Measurements from ENCODE around the gene SYDE2. TPM values are rescaled to one million over a fixed set of nuclear protein-coding genes. Genes with fewer than 3 reads are reported as not detected.

The SYDE2 gene
- total RNA-seq, 2 donors from 2014 or later, result 11.0 to 14.1 TPM

GRCh38 chr1:85168884-85169283 lies 31.9 kb downstream of the SYDE2 start:
- Mint-ChIP-seq H3K27ac (no peak overlapping the region), H3K9me3 (no peaks in the 10 kb centered on the region), H3K27me3 (ENCODE audit: insufficient read depth) (no peaks in the 10 kb centered on the region), H3K36me3 (ENCODE audit: low read depth) (peaks cover 5% of the 10 kb centered on the region), H3K4me1 (no peaks in the 10 kb centered on the region), H3K4me3 (no peak overlapping the region)
- TF ChIP-seq, protein P1, sequence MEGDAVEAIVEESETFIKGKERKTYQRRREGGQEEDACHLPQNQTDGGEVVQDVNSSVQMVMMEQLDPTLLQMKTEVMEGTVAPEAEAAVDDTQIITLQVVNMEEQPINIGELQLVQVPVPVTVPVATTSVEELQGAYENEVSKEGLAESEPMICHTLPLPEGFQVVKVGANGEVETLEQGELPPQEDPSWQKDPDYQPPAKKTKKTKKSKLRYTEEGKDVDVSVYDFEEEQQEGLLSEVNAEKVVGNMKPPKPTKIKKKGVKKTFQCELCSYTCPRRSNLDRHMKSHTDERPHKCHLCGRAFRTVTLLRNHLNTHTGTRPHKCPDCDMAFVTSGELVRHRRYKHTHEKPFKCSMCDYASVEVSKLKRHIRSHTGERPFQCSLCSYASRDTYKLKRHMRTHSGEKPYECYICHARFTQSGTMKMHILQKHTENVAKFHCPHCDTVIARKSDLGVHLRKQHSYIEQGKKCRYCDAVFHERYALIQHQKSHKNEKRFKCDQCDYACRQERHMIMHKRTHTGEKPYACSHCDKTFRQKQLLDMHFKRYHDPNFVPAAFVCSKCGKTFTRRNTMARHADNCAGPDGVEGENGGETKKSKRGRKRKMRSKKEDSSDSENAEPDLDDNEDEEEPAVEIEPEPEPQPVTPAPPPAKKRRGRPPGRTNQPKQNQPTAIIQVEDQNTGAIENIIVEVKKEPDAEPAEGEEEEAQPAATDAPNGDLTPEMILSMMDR (conservative IDR thresholded peaks at IDR 0.05), result no peak
- Histone ChIP-seq H3K27me3 (ENCODE audit: control insufficient read depth, insufficient read depth, low read length, poor library complexity, severe bottlenecking) (no peaks in the 10 kb centered on the region), H3K27ac (ENCODE audit: low read depth, low read length) (no peak overlapping the region), H3K36me3 (ENCODE audit: control insufficient read depth, insufficient read depth, low read length) (peaks cover 9% of the 10 kb centered on the region), H3K9me3 (ENCODE audit: control insufficient read depth, low read length) (no peaks in the 10 kb centered on the region), H3K4me1 (ENCODE audit: control insufficient read depth, insufficient read depth, low read length) (no peaks in the 10 kb centered on the region), H3K9ac (ENCODE audit: extremely low read depth, low read length, poor library complexity, severe bottlenecking) (no peak overlapping the region), H3K4me3 (ENCODE audit: low read length) (no peak overlapping the region)
- WGBS, 2 experiments (ENCODE audit: insufficient coverage in 1 of 2, insufficient read length in 1 of 2), result no CpG with 5 or more reads among the region's 1 CpG
- DNase-seq, result no peak

DNA sequence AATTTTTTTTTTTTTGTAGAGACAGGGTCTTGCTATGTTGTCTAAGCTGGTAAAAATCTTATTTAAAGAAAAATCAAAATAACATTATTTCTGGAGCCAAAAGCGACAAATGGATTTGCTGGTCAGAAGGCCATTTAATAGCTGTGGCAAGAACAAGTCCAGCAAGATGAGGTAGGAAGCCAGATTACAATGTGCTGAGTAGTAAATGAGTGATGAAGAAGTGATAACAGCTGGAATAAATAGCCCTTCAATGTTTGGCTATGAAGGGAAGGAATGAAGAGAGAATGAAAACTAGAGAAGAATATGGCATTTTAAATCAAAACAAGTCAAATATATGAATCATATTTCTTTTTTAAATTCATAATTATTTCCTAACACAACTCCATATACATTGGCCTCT lies 34.5 kb downstream of the SYDE2 start:
- Histone ChIP-seq H3K4me3 (ENCODE audit: low read length) (no peak overlapping the region), H3K27ac (ENCODE audit: low read depth, low read length) (no peak overlapping the region), H3K9me3 (ENCODE audit: control insufficient read depth, low read length) (no peaks in the 10 kb centered on the region), H3K4me1 (ENCODE audit: control insufficient read depth, insufficient read depth, low read length) (no peaks in the 10 kb centered on the region), H3K27me3 (ENCODE audit: control insufficient read depth, insufficient read depth, low read length, poor library complexity, severe bottlenecking) (no peaks in the 10 kb centered on the region), H3K9ac (ENCODE audit: extremely low read depth, low read length, poor library complexity, severe bottlenecking) (no peak overlapping the region), H3K36me3 (ENCODE audit: control insufficient read depth, insufficient read depth, low read length) (peaks cover 11% of the 10 kb centered on the region)
- Mint-ChIP-seq H3K4me1 (no peaks in the 10 kb centered on the region), H3K9me3 (no peaks in the 10 kb centered on the region), H3K27ac (no peak overlapping the region), H3K27me3 (ENCODE audit: insufficient read depth) (no peaks in the 10 kb centered on the region), H3K4me3 (no peak overlapping the region), H3K36me3 (ENCODE audit: low read depth) (peaks cover 13% of the 10 kb centered on the region)
- no peak for DNase-seq
- TF ChIP-seq, protein P1 (conservative IDR thresholded peaks at IDR 0.05), result no peak
- WGBS, 2 experiments (ENCODE audit: insufficient coverage in 1 of 2, insufficient read length in 1 of 2), result 92% methylated on average over 1 of the region's 1 CpG; no CpG with 5 or more reads in 1 of the 2 experiments

GRCh38 chr1:85158910-85159309 lies 41.9 kb downstream of the SYDE2 start:
- WGBS, 2 experiments (ENCODE audit: insufficient coverage in 1 of 2, insufficient read length in 1 of 2), result 95 to 100% methylated on average over 3 to 5 of the region's 5 CpGs
- TF ChIP-seq, protein P1 (conservative IDR thresholded peaks at IDR 0.05), result no peak
- no peaks in the 10 kb centered on the region for H3K4me1 ChIP-seq (ENCODE audit: control insufficient read depth, insufficient read depth, low read length)
- no peak overlapping the region for H3K9ac ChIP-seq (ENCODE audit: extremely low read depth, low read length, poor library complexity, severe bottlenecking)
- H3K9me3 Mint-ChIP-seq, result no peaks in the 10 kb centered on the region
- no peak overlapping the region for H3K27ac ChIP-seq (ENCODE audit: low read depth, low read length)
- no peaks in the 10 kb centered on the region for H3K27me3 ChIP-seq (ENCODE audit: control insufficient read depth, insufficient read depth, low read length, poor library complexity, severe bottlenecking)
- no peaks in the 10 kb centered on the region for H3K4me1 Mint-ChIP-seq
- no peak overlapping the region for H3K27ac Mint-ChIP-seq
- peaks cover 2% of the 10 kb centered on the region for H3K36me3 ChIP-seq (ENCODE audit: control insufficient read depth, insufficient read depth, low read length)
- peaks cover 13% of the 10 kb centered on the region for H3K36me3 Mint-ChIP-seq (ENCODE audit: low read depth)
- no peak for DNase-seq
- H3K9me3 ChIP-seq (ENCODE audit: control insufficient read depth, low read length), result no peaks in the 10 kb centered on the region
- H3K4me3 ChIP-seq (ENCODE audit: low read length), result no peak overlapping the region
- H3K4me3 Mint-ChIP-seq, result no peak overlapping the region
- no peaks in the 10 kb centered on the region for H3K27me3 Mint-ChIP-seq (ENCODE audit: insufficient read depth)

All from endodermal cell (in vitro differentiated cells).